GM18517 (cell line): ENCODE data around the gene INS.

Experiments
- ATAC-seq: cut with Tn5 transposase; IDR thresholded peaks from one replicate; pipeline ENCODE4 v1.9.1; 2021; ENCODE audit warnings: mild to moderate bottlenecking, moderate library complexity; ENCODE audit not compliant: unreplicated experiment

The INS gene

DNA sequence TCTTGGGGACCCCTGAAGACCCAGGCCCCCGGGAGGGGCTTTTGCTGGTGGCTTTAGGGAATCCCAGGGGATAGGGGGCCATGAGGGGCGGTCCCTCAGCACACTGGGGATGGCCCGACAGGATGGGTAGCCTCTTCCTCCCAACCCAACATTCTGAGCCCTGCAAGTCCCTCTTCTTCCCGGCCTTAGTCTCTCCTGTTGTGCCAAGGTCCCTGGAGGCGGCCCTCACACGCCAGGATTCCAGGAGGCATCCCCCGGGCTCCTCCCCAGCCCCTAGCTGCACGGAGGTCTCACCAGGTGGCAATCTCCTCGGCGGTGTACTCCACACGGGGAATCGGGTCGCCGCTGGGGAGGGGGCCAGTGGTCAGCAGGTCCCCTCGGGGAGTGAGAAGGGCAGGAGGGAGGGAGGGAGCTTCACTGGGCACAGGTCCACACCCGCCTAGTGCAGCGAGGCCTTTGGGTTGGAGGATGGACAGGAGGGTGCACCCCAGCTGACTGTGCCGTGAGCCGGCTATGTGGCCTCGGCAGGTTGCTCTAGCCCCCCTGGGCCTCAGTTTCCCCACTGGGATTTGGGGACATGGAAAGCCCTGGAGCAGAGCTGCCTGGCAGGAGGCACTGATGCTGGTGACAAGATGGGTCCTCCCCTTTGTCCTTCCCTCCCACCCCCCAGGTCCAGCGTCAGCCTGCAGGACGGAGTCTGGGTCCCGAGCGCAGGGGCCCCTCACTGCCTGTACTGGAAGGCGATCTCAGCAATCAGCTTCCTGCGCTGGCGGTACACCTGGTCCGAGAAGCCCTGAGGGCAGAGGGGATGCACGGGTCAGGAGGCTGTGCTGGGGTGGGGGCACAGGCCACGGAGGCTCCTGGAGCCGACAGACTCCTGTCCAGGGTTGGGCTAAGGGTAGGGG, 6.4 kb upstream of the INS start:
- ATAC-seq: no peak

DNA sequence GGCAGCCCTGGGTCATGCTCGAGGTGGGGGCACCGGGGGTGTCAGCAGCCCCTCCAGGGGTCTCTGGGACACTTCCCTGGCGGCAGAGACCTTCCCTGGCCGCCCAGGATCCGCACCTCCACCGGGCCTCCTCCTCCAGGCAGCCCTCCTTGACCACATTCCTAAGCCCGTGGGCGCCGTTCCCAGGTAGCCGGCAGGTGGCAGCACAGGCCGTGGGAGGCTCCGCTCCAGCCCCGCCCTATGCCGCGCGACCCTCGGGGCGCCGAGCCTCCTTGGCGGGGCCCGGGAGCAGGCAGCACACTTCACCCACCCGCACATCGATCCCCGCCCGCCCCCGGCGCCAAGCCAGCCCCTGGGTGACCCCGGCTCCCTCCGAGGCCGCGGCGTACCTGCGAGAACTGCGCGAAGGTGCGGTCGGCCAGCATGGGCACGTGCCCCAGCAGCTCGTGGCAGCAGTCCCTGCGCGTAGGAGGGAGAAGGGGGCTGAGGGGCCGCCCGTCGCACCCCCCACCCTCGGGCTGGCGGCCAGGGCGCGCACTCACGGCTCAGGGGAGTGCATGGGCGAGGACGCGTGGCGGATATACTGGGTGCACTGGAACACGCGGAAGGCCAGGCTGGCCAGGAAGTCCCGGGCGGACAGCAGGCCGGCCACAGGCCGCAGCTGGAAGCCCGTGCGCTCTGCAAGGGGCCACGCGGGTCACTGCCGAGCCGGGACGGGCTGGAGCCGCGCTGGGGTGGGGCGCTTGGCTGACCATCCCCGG, 5.3 kb upstream of the INS start:
- no peak for ATAC-seq

DNA sequence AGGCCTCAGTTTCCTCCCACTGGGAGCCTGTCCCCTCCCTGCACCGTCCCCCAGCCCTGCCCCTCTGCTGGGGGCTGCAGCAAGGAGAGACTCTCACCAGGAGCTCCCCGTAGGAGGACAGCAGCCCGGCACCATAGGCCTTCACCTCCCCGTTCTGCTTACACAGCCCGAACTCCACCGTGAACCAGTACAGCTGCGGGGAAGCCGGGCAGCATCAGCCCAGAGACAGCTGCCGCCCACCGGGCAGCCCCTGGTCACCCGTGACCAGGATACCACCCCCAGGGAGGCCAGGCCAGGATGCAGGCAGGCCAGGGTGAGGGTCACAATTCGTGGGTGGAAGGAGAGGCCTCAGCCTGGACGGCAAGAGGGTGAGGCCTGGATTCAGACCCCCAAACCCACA, 4.6 kb upstream of the INS start:
- no peak for ATAC-seq

DNA sequence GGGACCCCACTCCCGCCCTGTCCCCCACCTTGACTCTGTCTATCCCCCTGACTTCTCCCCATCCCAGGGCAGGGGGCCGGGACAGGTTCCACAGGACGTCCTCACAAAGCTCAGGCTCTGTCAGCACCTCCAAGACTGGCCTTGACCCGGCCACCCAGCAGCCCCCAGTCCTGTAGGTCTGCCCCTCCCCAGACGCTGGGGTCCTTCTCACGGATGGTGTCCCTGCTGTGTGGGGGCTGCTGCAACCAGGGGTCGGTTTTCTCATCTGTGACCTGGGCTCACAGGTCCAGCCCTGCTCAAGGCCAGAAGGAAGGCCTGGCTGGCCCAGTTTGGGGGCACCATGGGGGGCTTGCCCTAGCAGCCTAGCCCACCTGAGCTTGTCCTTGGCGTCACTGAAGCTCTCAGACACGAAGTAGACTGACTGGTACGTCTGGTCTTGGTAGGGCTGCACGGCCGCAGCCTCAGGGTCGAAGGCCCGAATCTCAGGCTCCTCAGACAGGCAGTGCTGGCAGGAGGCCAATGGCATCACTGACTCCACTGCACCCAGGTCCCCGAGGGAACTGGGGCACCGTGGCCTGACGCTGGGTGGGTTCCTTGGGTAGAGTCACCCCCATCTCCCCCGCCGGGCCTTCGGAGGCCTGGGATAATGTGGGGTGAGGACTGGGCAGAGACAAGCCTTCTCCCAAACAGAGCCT, 4.0 kb upstream of the INS start:
- no peak for ATAC-seq

DNA sequence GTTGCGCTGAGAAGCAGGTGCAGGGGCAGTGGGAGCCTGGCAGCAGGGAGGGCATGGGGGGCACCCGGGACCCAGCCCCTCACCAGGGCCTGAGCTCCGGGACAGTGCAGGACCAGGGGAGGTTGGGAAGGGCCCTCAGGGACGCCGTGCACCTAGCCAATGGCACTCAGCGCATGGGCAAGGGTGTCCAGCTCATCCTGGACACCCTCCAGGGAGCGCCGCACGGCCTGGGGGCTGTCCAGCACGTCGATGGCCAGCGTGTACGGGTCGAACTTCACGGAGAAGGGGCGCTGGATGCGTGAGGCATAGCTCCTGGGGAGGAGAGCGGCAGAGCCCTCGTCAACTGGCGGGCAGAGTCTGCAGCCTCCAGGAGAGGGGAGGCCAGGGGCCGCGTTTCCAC, 3.1 kb upstream of the INS start:
- ATAC-seq: no peak

DNA sequence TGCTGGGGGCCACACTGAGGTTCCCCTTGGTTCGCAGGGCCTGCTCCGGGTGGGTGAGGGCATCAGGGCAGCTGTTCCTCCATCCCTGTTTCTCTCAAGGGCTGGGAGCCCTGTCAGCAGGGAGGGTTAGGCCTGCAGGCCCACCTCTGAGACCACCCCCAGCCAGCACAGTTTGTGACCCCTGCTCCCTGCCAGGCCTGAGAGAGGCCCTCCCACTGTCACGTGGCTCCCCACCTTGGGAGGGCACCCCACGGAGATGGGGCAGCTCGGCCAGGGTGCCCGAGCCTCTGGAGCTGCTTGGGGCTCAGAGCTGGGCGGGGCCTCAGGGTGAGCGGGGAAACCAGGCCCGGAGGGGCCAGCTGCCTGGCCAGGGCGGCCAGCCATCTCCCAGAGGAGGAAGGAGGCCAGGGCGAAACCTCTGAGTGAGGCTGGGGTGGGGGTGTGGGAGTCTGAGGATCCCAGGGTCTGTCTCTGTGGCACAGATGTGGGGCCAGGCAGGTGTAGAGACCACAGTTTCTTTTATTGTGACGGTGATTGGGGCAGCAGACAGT, 2.5 kb upstream of the INS start:
- no peak for ATAC-seq

DNA sequence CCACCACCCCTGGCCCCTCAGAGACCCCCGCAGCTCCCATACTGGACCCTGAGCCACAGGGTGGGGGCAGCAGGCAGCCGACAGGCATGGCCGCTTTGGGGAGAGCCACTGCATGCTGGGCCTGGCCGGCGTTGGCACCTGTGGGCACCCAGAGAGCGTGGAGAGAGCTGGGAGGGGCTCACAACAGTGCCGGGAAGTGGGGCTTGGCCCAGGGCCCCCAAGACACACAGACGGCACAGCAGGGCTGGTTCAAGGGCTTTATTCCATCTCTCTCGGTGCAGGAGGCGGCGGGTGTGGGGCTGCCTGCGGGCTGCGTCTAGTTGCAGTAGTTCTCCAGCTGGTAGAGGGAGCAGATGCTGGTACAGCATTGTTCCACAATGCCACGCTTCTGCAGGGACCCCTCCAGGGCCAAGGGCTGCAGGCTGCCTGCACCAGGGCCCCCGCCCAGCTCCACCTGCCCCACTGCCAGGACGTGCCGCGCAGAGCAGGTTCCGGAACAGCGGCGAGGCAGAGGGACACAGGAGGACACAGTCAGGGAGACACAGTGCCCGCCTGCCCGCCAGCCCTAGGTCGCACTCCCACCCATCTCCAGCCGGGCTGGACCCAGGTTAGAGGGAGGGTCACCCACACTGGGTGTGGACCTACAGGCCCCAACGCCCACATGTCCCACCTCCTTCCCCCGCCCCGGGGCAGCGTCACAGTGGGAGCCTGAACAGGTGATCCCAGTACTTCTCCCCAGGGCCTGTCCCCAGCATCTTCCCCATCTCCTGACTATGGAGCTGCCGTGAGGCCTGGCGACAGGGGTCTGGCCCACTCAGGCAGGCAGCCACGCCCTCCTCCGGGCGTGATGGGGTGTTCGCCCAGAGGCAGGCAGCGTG, 1.2 kb downstream of the INS start:
- no peak for ATAC-seq

DNA sequence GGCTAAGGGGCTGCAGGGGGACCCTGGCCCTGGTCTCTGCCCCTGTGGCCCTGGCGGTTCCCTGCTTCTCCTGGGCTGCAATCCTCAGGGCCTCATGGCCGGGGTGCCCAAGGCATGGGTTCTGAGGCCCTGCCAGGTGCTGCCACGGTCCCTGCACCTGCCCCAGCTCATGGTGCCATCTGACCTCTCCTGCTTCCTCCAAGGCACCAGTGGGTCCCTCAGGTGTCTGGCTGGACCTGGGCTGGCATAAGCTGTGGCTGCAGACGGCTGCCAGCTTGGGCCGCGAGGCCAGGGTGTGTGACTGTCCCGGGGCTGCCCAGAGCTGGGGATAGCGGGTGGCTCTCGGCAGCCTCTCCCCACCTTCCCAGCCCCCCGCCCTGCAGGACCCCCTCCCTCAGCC, 2.0 kb downstream of the INS start:
- no peak for ATAC-seq

DNA sequence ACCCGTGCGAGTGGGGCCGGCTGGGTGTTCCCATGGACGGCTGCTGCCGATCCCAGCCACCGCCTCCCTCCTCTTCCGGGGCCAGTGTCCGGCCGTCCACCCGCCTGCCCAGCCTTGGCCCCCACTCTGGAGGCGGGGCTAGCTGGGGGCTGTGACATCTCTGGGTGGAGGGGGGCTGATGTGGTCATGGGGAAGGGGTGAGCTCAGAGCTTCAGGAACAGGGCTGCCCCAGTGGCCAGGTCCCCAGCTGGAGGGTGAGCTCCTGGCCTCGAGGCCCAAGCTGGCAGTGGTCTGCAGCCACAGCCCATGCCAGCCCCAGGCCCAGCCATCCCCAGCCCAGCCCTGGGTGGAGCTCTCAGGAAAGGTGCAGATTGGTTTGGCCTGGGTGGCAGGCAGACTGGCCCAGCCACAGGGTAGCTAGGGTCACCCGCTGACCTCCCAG, 2.7 kb downstream of the INS start:
- no peak for ATAC-seq

DNA sequence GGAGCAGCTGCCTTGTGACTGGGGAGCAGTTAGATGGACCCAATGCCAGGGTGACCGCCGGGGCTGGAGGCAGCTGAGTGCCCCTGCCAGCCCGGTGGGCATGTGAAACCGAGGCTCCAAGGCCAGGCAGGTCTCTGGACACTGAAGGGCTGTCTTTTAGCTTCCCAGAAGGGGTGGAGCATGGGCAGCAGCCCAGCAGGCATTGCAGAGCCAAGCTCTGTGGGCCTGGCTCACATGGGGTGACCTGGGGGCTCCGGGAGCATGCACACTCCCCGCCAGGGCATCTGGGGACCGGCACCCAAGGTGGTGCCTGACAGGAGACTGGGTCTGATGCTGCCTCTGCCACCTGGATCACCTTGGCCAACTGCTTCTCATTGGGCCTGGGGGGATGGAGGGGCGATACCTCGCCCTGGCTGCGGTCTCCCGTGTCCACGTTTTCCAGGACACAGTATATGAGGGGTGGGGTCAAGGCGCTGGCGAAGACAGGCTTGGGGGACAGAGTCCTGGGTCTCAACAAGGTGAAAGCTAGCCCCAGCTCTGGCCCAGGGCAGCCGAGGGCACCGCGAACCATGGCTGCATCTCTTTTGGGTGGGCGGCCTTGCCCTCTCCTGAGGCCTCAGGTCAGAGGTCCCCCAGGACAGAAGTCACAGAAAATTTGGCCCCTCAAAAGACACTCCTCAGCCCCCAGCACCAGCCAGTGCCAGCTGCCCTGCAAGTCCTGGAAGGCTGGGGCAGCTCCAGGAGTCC, 3.5 kb downstream of the INS start:
- ATAC-seq: no peak

DNA sequence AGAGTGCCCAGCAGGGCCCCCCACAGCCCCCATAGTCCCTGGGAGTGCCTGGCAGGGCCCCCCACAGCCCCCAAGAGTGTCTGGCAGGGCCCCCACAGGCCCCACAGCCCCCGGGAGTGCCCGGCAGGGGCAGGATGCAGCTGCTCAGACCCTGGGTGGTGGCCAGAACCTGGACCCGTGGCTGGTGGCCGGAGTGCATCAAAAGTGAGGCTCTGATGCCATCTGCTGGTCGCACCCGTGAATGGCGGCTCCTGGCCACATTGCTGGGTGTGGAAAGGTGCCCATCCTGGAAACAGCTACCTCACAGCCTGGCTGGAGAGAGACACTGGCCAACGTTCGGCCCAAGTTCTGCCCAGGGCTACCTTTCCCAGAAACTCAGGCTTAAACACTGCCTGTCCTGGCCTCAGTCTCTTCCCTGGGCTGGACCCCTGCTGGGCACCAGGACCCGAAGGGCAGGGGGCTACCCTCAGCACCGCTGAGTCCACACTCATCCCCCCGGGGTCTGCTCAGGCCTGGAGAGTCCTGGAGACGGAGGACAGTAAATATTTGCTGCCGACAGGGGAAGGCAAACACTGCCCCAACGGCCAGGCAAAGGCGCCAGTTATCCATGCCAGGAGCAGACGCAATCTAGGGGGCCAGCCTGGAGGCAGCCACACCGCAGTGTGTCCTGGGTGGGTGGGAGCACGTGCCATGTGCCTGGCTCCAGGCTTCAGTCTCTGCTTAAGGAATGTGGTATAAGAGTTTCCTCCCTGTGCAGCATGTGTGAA, 4.4 kb downstream of the INS start:
- no peak for ATAC-seq

DNA sequence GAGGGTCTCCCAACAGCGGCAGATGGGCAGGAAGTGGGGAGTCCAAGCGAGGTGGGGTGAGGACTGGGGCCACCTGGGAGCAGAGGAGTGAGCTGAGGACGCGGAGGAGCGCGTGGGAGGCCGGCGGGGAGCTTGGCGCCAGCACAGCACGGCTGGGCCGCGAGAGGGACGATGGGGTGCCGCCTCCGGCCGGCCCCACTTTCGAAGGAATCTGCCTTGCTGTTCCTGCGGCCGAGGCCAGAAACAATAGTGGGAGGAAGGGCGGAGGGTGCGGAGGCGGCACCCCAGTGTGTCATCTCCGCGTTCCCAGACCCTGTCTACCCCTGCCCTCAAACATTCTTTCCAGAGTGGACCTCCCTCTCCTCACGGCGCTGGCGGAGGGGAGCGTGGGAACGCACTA, 5.5 kb downstream of the INS start:
- ATAC-seq: no peak

DNA sequence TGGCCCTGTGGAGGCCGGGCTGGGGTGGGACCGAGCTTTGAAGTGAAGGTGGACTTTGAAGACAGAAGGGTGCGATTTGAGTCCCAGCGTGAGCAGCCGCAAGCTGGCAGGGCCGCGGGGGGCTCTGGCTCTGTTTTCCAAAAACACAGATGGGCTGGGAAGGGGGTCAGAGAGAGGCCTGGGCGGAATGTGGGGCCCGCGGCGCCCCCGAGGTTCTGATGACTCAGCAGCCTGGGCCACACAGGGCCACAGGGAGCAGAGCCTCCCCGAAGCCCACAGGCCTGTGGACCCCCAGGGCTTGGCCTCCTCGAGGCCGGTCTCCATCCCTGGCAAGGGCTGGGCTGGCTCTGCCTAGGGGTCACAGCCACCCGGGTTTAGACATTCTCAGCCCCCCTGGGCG, 6.1 kb downstream of the INS start:
- ATAC-seq: no peak

DNA sequence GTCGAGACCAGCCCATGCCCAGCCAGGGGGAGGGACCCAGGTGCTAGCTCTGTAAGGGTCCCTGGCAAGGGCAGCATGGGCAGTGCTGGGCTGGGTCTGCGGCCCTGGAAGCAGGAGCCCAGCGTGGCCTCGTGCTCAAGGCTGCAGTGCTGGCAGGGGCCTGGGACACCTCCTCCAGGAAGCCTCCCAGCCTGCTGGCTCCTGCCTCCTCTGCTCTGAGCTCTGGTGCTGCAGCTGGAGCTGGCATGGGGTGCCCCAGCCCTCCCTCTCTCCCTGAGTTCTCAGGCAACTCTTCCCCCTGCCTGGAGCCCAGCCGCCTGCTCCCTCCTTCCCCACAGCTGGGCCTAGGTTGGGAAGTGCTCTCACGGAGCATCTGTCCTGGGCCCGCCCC, 6.8 kb downstream of the INS start:
- no peak for ATAC-seq

DNA sequence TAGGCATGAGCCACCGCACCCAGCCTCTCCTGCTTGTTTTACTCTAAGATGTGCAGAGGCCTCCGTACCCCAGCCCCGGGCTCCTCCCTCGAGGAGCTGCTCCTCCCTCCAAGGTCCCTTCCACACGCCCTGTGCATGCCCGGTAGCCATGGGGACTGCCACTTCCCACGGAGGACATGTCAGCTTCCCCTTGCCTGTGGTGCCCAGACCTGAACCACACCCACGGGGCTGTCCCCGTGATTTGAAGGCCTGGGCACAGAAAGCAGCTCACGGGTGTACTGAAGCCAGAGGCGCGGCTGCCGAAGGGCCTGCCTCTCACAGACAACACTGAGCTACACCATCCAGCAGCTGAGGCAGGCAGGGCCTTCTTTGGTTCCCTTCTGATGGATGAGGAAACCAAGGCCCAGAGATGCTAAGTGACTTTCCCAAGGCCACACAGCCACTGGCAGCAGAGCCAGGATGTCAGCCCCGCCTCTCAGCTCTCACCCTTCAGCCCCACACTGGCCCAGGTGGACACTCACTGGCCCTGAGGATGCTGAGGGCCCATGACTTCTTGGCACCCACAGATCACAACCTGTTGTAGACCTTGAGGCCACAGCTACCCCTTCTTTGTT, 7.3 kb downstream of the INS start:
- no peak for ATAC-seq

DNA sequence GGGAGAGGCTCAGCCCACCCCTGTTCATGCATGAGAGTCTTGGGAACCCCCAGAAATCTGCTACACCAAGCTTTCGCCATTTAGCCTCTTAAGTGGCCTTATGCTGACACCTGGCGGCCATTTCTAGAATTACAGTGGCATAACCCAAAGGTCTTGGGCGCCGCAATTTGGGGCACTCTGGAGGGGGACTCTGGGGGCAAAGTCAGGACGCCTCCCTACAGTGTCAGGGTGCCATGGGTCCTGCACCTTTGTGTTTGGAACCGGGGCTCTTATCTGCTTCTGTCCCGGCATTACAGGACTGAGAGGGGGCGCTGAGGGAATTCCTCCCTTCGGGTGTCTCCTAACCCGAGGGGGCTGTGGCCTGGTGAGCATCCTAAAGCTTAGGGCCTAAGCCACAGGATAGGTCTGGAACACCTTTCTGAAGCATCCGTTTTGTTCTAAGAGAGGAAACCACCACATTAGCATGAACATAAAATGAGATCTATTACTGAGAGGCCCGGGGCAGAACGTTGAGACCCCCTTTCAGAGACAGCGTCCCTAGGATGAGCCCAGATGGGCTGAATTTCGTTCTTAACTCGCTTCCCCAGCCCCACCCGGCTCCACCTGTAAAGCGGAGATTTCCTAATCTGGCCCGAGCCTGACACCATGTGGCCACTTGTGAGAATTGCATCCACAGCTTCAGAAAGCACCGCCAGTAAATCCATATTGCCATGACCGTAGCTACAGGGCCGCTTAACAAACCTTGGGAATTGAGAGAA, 9.3 kb downstream of the INS start:
- ATAC-seq: no peak

DNA sequence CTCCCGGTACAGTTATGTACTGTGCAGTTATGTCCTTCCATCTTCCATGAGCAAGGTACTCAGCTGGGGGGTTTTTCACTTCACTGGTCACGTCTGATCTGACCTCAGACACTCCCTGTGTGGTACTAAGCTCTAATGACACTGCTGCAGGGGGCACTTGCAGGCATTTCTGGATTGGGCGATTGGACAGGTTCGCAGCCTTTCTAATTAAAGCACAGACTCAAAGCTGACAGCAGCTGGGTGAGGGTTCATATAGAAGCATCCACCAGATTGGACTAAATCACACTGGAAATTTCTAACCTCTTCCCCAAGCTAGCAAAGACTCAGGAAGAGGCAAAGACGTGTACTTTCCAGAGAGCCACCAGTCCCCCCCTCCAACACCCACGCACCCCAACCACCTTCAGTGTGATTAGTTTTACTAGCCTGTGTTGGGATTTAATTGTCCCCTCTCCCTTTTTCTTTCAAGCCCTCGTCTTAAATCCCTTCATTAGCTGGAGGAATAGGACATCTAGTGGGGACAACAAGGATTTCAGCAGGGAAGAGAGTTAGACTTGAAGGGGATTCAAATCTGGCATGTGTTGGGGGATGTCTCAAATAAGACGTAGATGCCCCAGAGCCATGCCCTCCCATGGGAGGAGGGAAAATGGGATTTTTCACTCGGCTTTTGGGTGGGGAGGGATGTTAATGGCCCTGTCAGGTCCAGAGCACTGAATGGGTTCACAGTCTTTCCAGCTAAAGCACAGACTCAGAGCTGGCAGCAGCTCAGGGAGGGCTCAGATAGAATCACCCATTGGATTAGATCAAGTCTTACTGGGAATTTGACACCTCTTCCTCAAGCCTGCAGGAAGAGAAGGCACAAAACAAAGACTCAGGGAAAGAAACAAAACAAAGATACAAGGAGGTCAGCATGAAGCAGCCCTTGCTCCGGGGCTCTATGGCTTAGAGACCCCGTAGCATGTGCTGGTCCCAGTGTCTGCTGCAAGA, 10.9 kb downstream of the INS start:
- no peak for ATAC-seq
